ENCODE measurements around the gene COL18A1.

The COL18A1 gene

DNA sequence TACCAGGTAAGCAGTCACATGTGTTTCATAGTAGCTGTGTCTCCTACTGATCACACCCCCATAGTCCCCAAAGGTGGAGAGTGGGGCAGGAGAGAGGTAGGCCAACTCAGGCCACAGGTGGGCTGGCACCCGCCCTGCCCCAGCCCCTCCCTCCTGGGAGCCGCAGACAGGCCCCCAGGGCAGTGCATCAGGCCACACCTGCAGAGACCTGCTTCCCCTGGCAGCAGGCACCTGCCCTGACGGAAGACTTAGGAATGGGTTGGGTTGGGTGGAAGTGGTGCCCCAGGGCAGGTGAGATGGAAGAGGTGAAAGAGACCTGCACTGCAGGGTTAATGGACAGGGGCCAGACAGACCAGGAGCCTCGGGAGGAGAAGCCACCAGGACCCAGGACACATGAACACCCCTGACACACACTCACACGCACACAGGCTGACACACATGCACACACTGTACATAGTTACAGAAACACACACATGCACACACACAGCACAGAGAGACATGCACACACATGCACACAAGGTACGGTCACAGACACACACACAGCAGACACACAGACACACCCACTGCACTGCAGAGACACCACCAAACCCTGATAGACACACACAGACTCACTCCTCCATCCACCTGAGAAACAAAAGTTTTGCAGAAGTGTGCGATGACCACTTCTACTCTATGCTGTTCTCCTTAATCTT lies 1.7 kb upstream of the COL18A1 start:
- no peak for DNase-seq

DNA sequence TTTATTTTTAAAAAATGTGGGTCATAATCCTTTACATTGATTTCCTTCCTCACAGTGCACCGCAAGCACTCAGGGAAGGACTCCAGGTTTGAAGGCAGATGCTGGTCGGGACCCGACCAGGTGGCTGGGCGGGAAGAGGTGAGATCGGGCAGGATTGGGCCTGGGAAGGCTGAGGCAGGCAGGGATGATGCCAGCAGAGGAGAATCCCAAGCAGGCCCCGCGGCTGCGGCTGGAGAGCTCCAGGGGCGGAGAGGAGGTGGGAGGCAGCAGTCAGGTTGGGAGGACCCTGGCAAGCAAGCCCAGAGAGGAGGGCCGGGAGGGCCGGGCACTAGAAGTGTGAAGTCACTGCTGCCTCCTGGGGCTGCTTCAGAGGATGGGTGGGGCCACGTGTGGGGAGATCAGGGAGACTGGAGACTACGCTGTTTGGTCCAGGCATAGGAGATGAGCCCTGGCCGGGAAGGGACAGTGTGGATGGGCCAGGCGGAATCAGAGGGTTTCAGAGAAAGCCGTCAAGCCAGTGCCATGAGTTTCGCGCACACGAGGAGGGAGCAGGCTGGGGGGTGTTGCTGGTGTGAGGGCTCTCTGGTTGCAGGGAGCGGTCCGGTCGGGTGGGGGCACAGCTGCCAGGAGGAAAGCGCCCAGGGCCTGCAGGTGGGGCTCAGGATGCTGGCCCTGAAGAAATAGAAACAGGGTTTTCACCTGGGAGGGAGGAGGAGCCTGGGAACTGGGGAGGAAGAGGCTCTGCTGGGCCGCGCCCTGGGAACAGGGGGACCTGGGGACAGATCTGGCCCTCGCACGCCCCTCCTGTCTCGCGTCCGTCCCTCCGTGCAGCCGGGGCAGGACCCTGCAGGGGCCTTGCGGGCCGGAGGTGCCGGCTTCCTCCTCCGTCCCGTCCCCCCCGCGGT lies 888 bp upstream of the COL18A1 start:
- no peak for DNase-seq

DNA sequence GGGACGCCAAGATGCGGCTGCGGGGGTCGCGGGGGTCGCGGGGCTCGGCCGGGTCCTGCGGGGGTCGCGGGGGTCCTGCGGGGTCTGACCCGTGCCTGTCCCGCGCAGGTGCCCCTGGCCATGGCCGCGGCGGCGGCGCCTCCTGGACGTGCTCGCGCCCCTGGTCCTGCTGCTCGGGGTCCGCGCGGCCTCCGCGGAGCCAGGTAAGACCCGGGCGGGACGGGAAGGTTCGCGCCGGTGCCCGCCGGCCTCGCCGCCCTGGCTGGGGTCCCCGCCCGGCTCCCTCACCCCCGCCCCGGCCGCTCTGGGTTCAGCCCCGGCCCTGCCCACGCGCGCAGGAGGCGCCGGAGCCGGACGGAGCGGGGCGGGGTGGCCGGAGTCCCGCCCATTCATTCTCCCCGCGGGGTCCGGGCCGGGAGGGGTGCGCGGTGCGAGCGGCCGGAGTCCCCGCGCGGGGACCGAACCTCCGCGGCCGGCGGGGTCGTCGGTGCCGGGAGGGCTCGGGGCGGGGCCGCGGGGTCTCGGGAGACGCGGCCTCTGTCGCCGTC lies 380 bp downstream of the COL18A1 start:
- no peak for DNase-seq

- DNase-seq = no peak
Observed at GRCh38 chr21:45405819-45406762, 1.1 kb downstream of the COL18A1 start.

DNA sequence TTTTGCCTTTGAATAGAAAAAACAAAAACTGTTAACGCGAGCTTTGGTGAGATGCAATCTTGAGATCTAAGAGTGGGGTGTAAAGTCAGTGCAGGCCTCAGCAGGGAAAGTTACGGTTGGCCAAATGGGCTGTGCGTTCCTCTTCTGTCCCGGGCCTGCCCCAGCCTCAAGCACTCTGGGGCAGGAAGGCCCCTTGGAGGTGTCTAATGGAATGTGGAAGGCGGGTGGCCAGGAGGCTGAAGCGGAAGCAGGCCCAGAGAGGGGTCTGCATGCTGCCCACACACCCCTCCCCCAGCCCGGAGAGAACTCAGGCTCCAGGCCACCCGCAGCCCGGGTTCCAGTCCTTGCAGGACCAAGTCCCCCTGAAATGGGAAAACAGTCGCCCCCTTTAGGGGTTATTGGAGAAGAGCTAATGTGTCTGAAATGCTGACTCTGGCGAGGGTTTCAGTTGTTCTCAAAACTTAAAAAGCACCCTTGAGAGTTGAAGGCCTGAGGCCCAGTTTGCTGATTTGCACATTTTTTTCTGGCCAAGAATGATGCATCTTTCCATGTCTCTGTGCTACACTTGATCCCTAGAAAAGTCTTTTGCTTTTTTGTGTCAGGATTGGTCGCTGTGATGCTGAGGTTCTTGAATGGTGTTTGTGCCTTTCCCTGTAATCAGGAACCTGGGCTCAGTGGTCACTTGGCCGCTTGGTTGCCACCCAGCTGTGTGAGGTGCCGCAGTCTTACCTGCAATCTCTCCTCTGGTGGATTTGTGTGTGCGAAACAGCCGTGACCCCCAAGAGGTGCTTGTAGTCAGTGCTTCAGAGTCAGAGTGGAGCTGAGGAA lies 2.0 kb downstream of the COL18A1 start:
- no peak for DNase-seq

DNA sequence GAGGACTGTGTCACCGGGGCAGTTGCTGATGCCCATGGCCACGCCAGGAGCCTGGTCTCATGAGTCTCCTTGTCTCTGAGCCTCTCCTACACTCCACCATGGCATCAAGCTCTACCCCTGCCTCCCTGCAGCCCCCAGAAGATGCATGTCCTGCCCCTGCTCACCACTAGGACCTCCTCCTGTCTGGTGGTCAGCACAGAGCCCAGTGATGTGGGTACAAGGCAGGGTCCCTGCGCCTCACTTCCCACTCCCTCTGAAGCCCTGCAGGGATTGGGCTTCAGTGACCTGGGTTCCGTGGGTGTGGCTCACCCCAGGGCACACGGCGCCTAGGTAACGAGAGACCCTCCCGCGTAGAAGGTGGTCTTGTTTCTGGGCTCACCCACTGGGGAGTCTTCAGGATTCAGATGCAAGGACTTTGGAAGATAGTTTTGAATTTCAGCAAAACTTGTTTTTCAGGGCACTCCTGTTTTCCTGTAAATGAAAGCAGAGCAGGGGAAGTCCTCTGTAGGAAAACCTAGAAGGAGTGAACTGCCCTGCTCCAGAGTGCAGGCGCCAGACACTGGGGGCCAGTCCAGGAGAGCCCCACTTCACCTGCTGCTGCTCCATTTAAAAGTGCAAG lies 2.8 kb downstream of the COL18A1 start:
- no peak for DNase-seq

- DNase-seq = no peak
Observed at GRCh38 chr21:45408271-45408791, 3.4 kb downstream of the COL18A1 start.

GRCh38 chr21:45408801-45409261 lies 3.9 kb downstream of the COL18A1 start:
- DNase-seq = no peak

DNA sequence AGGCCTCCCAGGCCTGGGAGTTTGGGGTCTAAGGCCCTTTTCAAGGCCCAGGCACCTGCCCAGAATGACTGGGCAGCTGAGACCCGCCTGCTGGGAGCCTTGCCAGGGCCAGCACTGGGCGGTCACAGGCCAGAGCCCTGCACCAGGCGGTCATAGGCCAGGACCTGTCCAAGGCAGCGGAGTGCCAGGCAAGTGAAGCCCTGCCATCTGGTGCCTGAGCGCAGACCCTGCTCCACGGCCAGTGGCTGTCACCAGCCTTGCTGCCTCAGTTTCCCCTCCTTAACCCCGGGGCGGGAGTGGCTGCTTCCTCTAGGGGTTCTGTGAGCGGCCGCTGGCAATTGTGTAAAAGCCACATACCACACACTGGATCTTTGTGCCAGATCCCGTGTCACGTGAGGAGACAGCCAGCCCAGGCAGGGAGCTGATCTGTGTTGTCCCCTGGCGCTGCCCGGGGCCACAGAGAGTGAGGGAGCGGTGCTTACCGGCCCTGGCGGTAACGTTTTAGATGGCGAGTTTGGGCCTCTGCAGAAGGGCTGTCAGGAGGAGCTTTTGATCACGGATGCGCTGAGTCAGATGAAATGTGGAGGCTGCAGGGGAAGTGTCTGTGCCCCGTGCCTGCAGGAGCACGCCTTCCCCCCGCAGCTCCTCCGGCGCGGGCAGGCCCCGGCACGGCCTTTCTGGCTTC lies 4.6 kb downstream of the COL18A1 start:
- no peak for DNase-seq

DNA sequence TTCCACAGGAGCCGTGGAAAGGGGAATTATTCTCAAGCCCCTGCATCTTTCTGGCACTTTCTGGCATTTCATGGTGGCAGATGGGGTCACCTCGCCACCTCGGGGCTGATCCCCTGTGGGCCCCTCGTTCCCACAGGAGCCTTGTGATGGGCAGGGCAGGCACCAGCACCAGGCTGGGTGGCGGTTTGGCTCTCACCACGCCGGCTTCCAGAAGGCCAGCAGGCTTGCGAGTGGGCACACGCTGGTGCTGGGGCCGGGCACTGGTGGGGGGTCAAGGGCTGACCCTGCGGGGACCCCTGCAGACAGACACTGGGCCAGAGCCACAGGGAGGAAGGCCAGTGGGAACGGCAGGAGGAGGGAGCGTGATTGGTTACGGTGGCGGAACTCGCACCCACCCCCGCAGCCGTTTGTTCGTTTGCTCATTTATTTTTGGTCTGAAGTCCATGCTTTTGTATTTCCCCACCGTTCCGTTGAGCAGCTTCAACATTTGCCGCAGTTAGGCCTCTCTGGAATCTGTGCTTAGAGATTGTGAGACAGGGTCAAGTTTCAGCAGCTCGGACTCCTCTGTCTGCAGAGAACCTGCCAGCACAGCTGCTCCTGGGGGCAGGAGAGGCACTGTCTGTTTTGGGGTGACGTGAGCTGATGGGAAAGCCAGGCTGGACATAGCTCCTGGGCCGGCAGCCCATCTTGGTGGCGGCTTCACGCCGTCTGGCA lies 5.3 kb downstream of the COL18A1 start:
- DNase-seq = no peak

DNA sequence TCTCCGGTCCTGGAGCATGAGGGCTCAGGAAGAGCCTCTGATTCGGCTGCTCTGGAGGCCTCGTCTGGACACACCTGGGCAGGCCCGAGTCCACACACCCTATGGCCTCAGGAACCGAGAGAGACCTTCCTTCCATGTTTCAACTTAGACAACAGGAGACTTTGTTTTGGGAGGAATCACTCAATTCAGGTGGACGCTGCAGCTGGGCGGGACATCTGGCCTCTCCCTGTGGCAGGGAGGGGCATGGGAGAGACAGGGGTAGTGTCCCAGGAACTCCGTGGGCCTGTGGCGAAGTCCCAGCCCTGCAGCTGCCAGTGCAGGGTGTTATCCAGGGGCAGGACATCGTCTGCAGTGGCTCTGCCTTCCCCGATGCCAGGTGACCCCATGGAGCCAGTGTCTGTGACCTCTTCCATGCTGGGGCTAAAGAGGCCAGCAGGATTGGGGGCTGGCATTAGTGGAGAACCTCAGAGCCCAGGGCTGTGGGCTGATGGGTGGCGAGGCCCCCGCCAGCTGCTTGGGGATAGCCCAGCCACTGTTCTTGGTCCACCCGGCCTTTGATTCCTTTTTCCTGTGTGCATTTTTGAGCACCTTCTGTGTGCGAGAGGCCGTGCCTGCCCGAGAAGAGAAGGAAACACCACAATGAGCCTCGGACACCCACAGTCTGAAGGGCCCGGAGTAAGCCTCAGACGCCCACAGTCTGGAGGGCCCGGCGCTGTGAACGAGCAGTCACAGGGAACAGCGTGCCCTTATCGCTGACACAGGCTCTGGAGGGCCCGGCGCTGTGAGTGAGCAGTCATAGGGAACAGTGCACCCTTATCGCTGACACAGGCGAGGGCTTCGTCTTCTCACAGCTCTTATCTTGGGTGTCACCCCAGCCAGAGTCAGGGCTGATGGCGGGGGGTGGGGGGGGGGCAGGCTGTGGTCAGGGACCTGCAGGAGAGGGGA lies 6.2 kb downstream of the COL18A1 start:
- DNase-seq = no peak

- no peak for DNase-seq
Observed at GRCh38 chr21:45411810-45412206, 6.8 kb downstream of the COL18A1 start.

GRCh38 chr21:45412491-45412890 lies 7.5 kb downstream of the COL18A1 start:
- no peak for DNase-seq

GRCh38 chr21:45412909-45413611 lies 8.1 kb downstream of the COL18A1 start:
- DNase-seq = no peak

DNA sequence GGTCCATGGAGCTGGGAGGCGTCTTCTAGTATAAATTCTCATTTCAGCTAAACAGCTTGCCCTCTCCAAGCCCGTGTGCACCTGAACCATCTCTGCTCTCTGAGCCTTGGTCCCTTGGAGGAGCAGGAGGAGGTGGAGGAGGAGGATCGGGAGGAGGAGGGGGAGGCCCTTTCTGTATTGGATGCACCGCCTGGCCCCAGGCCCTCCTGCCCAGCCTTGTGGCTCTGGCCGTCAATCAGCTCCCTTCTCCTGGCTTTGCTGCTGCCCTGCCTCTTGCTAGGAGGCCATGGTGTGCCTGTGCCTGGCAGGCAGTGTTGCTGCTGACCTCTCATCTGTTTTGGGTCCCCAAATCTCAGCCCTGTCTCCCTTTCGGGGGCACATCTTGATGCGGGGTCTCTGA lies 9.0 kb downstream of the COL18A1 start:
- no peak for DNase-seq

- DNase-seq = no peak
Observed at GRCh38 chr21:45414396-45415187, 9.6 kb downstream of the COL18A1 start.

Data from activated CD4-positive, alpha-beta T cell treated with anti-CD3 and anti-CD28 coated beads, Interleukin-10, Interleukin-2, amounts not matched to agents 100 ng/mL and 50 ng/mL, durations not matched to agents 16 hours and 8 hours (primary cell).